Duodenal mucosa (tissue), 2 donors: ENCODE results near the gene ABRACL.
"Not testable (repeated sequence)": the region's sequence is repeated elsewhere in the genome, so short reads cannot be mapped to it uniquely, and the experiment has no call there.

Experiments
- H3K27ac ChIP-seq: one replicate; pipeline ENCODE4 v1.7.0; 2013; ENCODE audit warnings: low read depth, low read length
- H3K27me3 ChIP-seq, 2 donors: one replicate each; pipeline ENCODE4 v1.7.0; 2013; ENCODE audit warnings: low read length in 2 of 2, control low read depth in 1 of 2; ENCODE audit not compliant: insufficient read depth in 2 of 2, control insufficient read depth in 1 of 2
- H3K36me3 ChIP-seq, 2 donors: one replicate each; pipeline ENCODE4 v1.7.0; 2013; ENCODE audit warnings: low read length in 2 of 2, control low read depth in 1 of 2; ENCODE audit not compliant: insufficient read depth in 2 of 2, control insufficient read depth in 1 of 2
- H3K4me1 ChIP-seq, 2 donors: one replicate each; pipeline ENCODE4 v1.7.0; 2013; ENCODE audit warnings: low read length in 2 of 2, control low read depth in 1 of 2; ENCODE audit not compliant: insufficient read depth in 2 of 2, control insufficient read depth in 1 of 2
- H3K4me3 ChIP-seq, 2 donors: one replicate each; pipeline ENCODE4 v1.7.0; 2013; ENCODE audit warnings: low read length in 2 of 2, low read depth in 1 of 2
- H3K9ac ChIP-seq, 2 donors: one replicate each; pipeline ENCODE4 v1.7.0; 2013; ENCODE audit warnings: low read length in 2 of 2, low read depth in 1 of 2
- H3K9me3 ChIP-seq, 2 donors: one replicate each; pipeline ENCODE4 v1.7.0; 2013; ENCODE audit warnings: low read length in 2 of 2, control low read depth in 1 of 2; ENCODE audit not compliant: control insufficient read depth in 1 of 2

The ABRACL gene

DNA sequence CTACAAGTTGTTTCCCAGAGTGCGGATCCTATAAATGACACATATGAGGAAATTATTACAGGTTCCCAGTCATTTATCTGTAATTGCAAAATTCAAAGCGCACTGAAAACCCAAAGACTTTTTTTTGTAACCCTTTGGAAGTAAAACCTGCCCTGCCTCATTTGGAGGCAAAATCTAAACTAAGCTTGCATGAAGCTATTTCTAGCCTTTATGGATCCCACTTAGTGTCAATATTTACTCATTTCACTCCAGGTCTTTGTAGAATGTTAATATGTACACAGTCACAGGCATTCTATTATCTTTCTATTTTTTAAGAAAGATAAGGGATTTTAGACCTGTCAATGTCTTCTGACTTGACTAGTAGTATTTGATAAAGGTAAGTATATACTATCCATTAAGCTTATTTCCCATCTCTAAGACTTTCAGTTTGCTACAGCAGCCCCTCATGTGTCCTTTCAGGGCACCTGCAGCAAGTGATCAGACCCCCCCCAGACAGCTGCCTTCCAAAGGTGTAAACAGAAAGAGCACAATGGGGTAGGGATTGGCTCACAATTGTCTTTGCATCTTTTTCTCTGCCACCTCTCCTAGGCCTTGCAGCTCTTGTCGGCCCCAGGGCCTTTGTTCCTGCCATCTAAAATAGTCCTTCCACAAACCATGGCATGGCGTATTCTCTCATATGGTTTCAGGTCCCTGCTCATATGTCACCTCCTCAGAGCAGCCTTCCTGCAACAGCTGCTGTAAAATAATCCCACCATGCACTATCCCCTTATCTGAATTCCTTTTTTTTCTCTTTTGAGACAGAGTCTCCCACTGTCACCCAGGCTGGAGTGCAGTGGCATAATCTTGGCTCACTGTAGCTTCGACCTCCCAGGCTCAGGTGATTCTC lies 39.2 kb upstream of the ABRACL start:
- Histone ChIP-seq H3K36me3 (no peaks in the 10 kb centered on the region), H3K4me3 (no peak overlapping the region), H3K9me3 (no peaks in the 10 kb centered on the region), H3K27me3 (no peaks in the 10 kb centered on the region), H3K27ac (no peak overlapping the region), H3K9ac (no peak overlapping the region), H3K4me1 (peaks cover 32 to 34% of the 10 kb centered on the region in 2 donors)

DNA sequence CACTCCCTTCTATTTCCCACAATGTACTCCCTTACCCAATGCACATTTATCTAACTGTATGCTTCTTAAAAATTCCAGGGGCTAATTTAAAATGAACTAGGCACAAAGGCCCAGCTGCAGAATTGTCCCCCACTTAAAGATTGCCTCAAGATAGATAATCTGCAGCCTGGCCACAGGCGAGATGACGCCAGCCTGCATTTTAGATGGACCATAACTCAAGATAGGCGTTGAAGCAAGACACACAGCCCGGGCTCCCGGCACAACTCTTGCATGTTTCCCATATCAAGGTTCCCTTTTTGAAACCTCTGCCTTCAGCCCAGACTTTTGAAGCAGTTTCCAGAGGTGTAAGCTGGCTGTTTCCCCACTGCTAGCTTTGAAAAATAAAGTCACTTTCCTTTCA lies 37.3 kb upstream of the ABRACL start:
- Histone ChIP-seq H3K4me3 (no peak overlapping the region), H3K27ac (no peak overlapping the region), H3K9ac (no peak overlapping the region), H3K36me3 (no peaks in the 10 kb centered on the region), H3K27me3 (no peaks in the 10 kb centered on the region), H3K4me1 (peaks cover 13 to 16% of the 10 kb centered on the region in 2 donors), H3K9me3 (no peaks in the 10 kb centered on the region)

DNA sequence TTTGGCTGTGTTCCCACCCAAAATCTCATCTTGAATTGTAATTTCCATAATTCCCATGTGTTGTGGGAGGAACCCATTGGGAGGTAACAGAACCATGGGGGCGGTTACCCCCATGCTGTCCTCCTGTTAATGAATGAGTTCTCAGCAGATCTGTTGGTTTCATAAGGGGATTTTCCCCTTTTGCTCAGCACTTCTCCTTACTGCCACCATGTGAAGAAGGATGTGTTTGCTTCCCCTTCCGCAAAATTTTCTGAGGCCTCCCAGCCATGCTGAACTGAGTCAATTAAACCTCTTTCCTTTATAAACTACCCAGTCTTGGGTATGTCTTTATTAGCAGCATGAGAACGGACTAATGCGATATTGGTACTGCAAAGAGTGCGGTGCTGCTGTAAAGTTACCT lies 35.6 kb upstream of the ABRACL start:
- not testable (repeated sequence) for H3K9ac ChIP-seq, H3K27me3 ChIP-seq, H3K36me3 ChIP-seq, H3K4me3 ChIP-seq, H3K9me3 ChIP-seq, H3K27ac ChIP-seq
- peaks cover 4 to 11% of the 10 kb centered on the region in 2 donors for H3K4me1 ChIP-seq

DNA sequence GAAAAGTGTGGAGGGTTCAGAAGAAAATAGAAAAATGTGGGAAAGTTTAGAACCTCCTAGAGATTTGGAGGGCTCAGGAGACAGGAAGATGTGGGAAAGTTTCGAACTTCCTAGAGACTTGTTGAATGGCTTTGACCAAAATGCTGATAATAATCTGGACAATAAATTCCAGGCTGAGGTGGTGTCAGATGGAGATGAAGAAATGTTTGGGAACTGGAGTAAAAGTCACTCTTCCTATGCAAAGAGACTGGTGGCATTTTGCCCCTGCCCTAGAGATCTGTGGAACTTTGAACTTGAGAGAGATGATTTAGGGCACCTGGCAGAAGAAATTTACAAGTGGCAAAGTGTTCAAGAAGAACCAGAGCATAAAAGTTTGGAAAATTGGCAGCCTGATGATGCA lies 35.1 kb upstream of the ABRACL start:
- peaks cover 3 to 10% of the 10 kb centered on the region in 2 donors for H3K4me1 ChIP-seq
- not testable (repeated sequence) for H3K27me3 ChIP-seq, H3K9ac ChIP-seq, H3K36me3 ChIP-seq, H3K9me3 ChIP-seq, H3K4me3 ChIP-seq, H3K27ac ChIP-seq

DNA sequence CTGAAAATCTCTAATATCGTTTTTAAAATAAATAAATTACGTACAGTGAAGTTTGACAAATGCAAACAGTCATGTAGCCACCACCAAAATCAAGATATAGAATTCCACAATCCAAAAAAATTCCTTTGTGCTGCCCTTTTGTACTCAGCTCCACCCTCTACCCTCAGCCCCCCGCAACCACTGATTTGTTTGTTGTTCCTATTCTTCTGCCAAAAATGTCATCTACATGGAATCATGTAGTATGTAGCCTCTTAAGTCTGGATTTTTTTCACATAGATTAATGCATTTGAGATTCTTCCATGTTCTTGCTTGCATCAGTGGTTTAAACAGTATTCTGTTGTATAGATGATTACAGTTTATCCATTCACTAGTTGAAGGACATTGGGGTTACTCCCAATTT lies 32.0 kb upstream of the ABRACL start:
- Histone ChIP-seq H3K9ac (no peak overlapping the region), H3K4me1 (peaks cover 0 to 4% of the 10 kb centered on the region in 2 donors), H3K9me3 (no peaks in the 10 kb centered on the region), H3K27ac (no peak overlapping the region), H3K36me3 (no peaks in the 10 kb centered on the region), H3K4me3 (no peak overlapping the region), H3K27me3 (no peaks in the 10 kb centered on the region)

DNA sequence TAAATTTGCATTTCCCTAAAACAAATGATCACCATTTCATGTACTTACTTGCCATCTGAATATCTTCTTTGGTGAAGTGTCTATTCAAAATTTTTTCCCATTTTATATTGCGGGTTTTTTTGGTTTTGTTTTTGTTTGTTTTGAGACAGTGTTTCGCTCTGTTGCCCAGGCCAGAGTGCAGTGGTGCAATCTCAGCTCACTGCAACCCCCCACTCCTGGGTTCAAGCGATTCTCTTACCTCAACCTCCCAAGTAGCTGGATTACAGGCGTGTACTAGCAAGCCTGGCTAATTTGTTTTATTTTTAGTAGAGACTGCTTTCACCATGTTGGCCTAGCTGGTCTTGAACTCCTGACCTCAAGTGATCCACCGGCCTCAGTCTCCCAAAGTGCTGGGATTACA lies 31.4 kb upstream of the ABRACL start:
- peaks cover 0 to 4% of the 10 kb centered on the region in 2 donors for H3K4me1 ChIP-seq
- H3K36me3 ChIP-seq = no peaks in the 10 kb centered on the region
- no peak overlapping the region for H3K9ac ChIP-seq
- no peaks in the 10 kb centered on the region for H3K27me3 ChIP-seq
- H3K9me3 ChIP-seq = no peaks in the 10 kb centered on the region
- no peak overlapping the region for H3K27ac ChIP-seq
- no peak overlapping the region for H3K4me3 ChIP-seq

DNA sequence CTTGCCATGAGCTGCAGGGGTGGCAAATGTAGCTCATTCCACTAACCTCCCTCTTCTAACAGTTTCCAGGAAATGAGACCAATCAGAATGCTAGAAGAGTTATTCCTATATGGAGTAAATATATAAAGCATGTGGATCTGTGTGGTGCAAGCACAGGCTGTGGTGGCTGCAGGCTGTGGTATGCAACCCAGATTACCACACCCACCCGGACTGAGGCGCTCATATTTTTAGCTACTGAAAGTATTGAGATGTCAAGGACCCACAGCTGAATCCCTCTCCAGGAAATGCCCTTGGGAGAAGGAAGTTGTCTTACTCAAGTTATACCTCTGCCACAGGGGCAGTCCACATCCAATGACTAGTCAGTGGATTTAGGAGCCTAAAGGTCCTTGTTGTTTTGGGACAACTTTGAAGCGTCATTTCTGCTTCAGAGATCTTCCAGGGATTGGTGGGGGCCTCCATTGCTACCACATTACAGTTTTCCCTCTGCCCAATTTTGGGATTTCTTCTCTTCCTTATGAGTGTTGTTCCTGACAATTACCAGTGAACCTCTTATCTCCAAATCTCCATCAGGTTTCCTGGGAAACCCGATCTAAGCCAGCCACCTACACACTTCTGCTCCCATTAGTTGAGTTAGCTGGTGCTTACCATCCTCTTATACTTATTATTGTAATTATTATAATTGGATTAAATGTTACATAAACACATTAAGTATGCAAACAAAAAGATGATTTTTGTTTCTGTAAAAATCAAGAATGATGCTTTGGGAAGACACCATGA lies 28.4 kb upstream of the ABRACL start:
- Histone ChIP-seq H3K27me3 (no peaks in the 10 kb centered on the region), H3K27ac (no peak overlapping the region), H3K9me3 (no peaks in the 10 kb centered on the region), H3K4me1 (no peaks in the 10 kb centered on the region), H3K4me3 (no peak overlapping the region), H3K36me3 (no peaks in the 10 kb centered on the region), H3K9ac (no peak overlapping the region)

DNA sequence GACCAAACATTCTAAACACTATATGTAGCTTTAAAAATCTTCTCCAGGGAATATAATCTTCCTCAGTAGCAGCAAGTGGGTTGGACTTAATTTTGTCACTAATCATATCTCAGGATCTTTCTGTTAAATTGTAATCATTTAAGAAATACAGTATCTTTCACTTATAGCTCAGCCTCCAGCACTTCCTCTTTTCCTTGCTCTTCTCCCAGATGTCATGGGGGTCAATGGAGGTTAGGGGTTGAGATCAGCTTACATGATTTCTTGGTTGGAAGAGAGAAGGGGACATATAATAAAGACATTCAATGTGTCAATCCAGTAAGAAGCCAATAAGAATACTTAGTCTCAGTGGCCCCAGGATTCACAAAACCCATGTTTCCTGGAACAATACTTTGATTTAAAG lies 24.8 kb upstream of the ABRACL start:
- Histone ChIP-seq H3K27ac (no peak overlapping the region), H3K4me3 (no peak overlapping the region), H3K27me3 (no peaks in the 10 kb centered on the region), H3K9ac (no peak overlapping the region), H3K9me3 (no peaks in the 10 kb centered on the region), H3K4me1 (no peaks in the 10 kb centered on the region), H3K36me3 (no peaks in the 10 kb centered on the region)

DNA sequence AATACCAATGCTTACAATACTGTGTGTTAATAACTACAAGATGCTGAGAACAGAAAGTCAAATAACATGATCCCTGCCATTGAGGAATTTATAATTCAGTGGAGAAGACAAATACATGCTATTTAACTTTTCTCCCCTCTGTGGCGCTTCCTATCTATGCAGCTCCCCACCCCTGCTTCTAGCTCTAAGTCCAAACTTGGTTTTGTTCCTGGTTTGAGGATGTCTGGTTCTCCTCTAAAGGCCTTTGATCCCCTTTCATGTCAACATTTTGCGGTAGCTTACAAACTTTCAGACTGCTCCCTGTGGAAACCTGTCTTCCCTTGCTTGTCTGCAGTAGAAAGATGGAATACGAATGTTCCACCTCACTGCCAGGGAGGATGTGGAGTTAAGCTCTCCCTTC lies 22.1 kb upstream of the ABRACL start:
- no peaks in the 10 kb centered on the region for H3K4me1 ChIP-seq
- H3K9ac ChIP-seq = no peak overlapping the region
- H3K4me3 ChIP-seq = no peak overlapping the region
- no peaks in the 10 kb centered on the region for H3K9me3 ChIP-seq
- H3K36me3 ChIP-seq = no peaks in the 10 kb centered on the region
- no peak overlapping the region for H3K27ac ChIP-seq
- H3K27me3 ChIP-seq = no peaks in the 10 kb centered on the region

DNA sequence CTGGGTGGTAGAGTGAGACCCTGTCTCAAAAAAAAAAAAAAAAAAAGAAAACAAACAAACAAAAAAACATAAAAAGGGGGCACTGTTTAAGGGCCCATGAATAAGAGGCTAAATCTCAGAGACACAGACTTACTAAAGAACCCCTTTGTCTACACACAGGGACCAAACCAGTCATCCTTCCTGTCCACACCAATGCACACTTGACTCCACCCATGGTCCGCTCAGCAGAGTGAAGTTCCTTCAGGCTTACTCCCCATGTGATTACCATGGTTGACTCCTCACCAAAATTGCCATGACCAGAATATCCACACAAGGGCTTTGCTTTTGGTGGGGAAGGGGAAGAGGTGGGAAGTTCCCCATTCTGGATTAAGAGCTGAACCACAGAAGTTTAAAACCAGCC lies 21.1 kb upstream of the ABRACL start:
- H3K4me3 ChIP-seq = no peak overlapping the region
- no peaks in the 10 kb centered on the region for H3K27me3 ChIP-seq
- no peaks in the 10 kb centered on the region for H3K36me3 ChIP-seq
- H3K27ac ChIP-seq = no peak overlapping the region
- no peaks in the 10 kb centered on the region for H3K4me1 ChIP-seq
- H3K9me3 ChIP-seq = no peaks in the 10 kb centered on the region
- no peak overlapping the region for H3K9ac ChIP-seq
